ENCODE results near the gene CCT6A. TPM values are rescaled to one million over a fixed set of nuclear protein-coding genes. Genes with fewer than 3 reads are reported as not detected.
"Not testable (repeated sequence)": the region's sequence is repeated elsewhere in the genome, so short reads cannot be mapped to it uniquely, and the experiment has no call there.

The CCT6A gene
- total and polyA plus RNA-seq, 2 of the 4 experiments (the other 2 are of a cell fraction) = 135 to 265 TPM

DNA sequence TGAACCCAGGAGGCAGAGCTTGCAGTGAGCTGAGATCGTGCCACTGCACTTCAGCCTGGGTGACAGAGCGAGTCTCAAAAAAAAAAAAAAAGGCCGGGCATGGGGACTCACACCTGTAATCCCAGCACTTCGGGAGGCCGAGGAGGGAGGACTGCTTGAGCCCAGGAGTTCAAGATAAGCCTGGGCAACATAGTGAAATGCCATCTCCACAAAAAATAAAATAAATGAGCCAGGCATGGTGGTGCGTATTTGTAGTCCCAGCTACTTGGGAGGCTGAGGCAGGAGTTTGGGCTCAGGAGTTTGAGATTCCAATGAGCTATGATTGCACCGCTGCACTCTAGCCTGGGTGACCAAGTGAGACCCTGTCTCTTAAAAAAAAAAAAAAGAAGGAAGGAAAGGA is 19.0 kb upstream of the CCT6A start:
- H3K4me2 ChIP-seq (ENCODE audit: low read depth, low read length); H3K23ac ChIP-seq (ENCODE audit: low read depth, low read length); H4K8ac ChIP-seq (ENCODE audit: low read depth in 2 of 2, low read length in 2 of 2); H3K4me1 ChIP-seq (ENCODE audit: control insufficient read depth, insufficient read depth, low read length); H3K9me3 ChIP-seq (ENCODE audit: control insufficient read depth, insufficient read depth, low read length); H3K4me3 ChIP-seq (ENCODE audit: insufficient read depth, low read depth, low read length); H3K14ac ChIP-seq (replicated peaks; ENCODE audit: low read depth, low read length); H2BK20ac ChIP-seq (ENCODE audit: low read depth, low read length); H3K18ac ChIP-seq (ENCODE audit: low read depth, low read length); H3K56ac ChIP-seq (ENCODE audit: extremely low read depth, insufficient read depth, low read length); H2BK5ac ChIP-seq (ENCODE audit: low read depth, low read length, poor library complexity, severe bottlenecking); H2BK15ac ChIP-seq (ENCODE audit: low read depth, low read length); H3K36me3 ChIP-seq (ENCODE audit: control insufficient read depth, insufficient read depth, low read length); DNase-seq; H4K5ac ChIP-seq (ENCODE audit: low read depth, low read length); H3K4ac ChIP-seq (ENCODE audit: low read depth, low read length); H2AK9ac ChIP-seq (replicated peaks; ENCODE audit: low read depth, low read length, poor library complexity); H4K91ac ChIP-seq (ENCODE audit: insufficient read depth, low read depth, low read length); H3K27ac ChIP-seq (ENCODE audit: insufficient read depth, low read length); H3K9me1 ChIP-seq (ENCODE audit: insufficient read depth, low read length); BruUV-seq (replicated peaks); H2AK5ac ChIP-seq (ENCODE audit: low read depth, low read length); ATAC-seq (ENCODE audit: low read depth); H2AFZ ChIP-seq (replicated peaks; ENCODE audit: low read length, poor library complexity); H2BK120ac ChIP-seq (ENCODE audit: low read depth, low read length); H4K20me1 ChIP-seq (ENCODE audit: insufficient read depth, low read length); H3K9ac ChIP-seq (ENCODE audit: low read depth, low read length); in situ Hi-C loops (cut with MboI; ENCODE audit: low sequenced_read_pairs); H3K27me3 ChIP-seq (ENCODE audit: control insufficient read depth, insufficient read depth, low read length); dilution Hi-C loops (cut with HindIII; ENCODE audit: low sequenced_read_pairs, unreplicated experiment): not testable (repeated sequence)
- POLR2A ChIA-PET (ENCODE audit: unreplicated experiment) = interaction anchor here (0.7 kb wide), 1 partner anchor 633 kb away, joined by 5 read pairs; no protein-coding TSS in a partner anchor
- CTCF ChIA-PET = interaction anchor here (0.6 kb wide), 1 partner anchor 31 kb away, joined by 3 read pairs; no protein-coding TSS in a partner anchor
- peaks cover 17 to 42% of the 10 kb centered on the region in 2 experiments for H3K79me1 ChIP-seq (ENCODE audit: low read depth in 1 of 2, low read length in 2 of 2)
- WGBS, 2 experiments (ENCODE audit: extremely low coverage in 2 of 2, insufficient read length in 1 of 2) = 100% methylated on average over 1 of the region's 7 CpGs; no CpG with 5 or more reads in 1 of the 2 experiments
- intact Hi-C loops (cut with micrococcal nuclease) = loop anchor here (2.0 kb wide), 1 partner anchor 18 kb away; the partner anchor contains the start of genes CCT6A and PSPH
